Esophagus squamous epithelium (tissue), 4 donors: ENCODE measurements around the gene WNT16.

Experiments
- CTCF ChIP-seq, 6 experiments: fragments of 450-650 bp in 4 of 6; fragments of 200-600 bp in 2 of 6; sonication (generic) in 2 of 6; IDR thresholded peaks; one replicate each; pipeline ENCODE4 v1.5.1; 2016 to 2019; ENCODE audit warnings: antibody characterized with exemption in 6 of 6, mild to moderate bottlenecking in 4 of 6, moderate library complexity in 4 of 6
- POLR2A ChIP-seq, 4 donors: fragments of 450-650 bp; IDR thresholded peaks; one replicate each; pipeline ENCODE4 v1.6.1; 2017; ENCODE audit warnings: antibody characterized with exemption in 4 of 4, mild to moderate bottlenecking in 4 of 4, moderate library complexity in 3 of 4

DNA sequence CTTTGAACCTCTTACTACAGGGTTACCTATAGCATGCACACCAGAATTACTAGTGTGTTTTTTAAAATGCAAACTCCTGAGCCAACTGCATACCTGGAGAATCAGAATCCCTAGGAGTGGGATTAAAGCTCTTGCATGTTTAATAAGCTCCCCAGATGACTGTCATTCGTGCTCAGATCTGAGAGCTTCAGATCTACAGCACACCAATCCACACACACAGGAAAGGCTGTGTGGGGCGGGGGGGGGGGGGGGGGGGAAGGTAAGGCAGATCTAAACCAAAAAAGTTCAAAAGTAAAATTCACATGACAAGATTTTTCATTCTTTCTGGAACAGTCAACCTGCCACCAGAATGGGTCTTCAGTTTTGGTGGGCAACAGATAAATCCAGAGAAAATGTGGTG is 61.8 kb downstream of the WNT16 start:
- TF ChIP-seq CTCF (IDR thresholded peaks at IDR 0.05) (no peak), POLR2A (IDR thresholded peaks at IDR 0.05) (no peak)
